Measurements from ENCODE around the gene SLC1A5. TPM values are rescaled to one million over a fixed set of nuclear protein-coding genes. Genes with fewer than 3 reads are reported as not detected.
A peak's percentile ranks its signal among the peaks of the same experiment; 100 is the strongest.

The SLC1A5 gene
- total RNA-seq: 10 to 100 TPM; 77.6 to 78.1 TPM
- 81.2 TPM for polyA plus RNA-seq (2013, experiment 1 of 2)
- 60.6 TPM for polyA plus RNA-seq (2013, experiment 2 of 2)
- long read RNA-seq, experiment 1, transcript SLC1A5-203 (8 exons, 2,882 nt): major isoform, 20 of 39 reads
- long read RNA-seq, experiment 1, partial matches to known transcripts: 12 of 39 reads
- long read RNA-seq, experiment 1, other reads (novel, unspliced or antisense): 6 of 39 reads
- long read RNA-seq, experiment 2, transcript SLC1A5-203 (8 exons, 2,882 nt): major isoform, 73 of 82 reads
- long read RNA-seq, experiment 2, partial matches to known transcripts: 8 of 82 reads
- long read RNA-seq, experiment 2, other reads (novel, unspliced or antisense): 1 of 82 reads
- long read RNA-seq, experiment 3, transcript SLC1A5-201 (8 exons, 1,750 nt): minor isoform, 5 of 447 reads
- long read RNA-seq, experiment 3, transcript SLC1A5-205 (7 exons, 2,031 nt): minor isoform, 7 of 447 reads
- long read RNA-seq, experiment 3, transcript SLC1A5-203 (8 exons, 2,882 nt): major isoform, 414 of 447 reads
- long read RNA-seq, experiment 3, partial matches to known transcripts: 7 of 447 reads
- long read RNA-seq, experiment 3, other reads (novel, unspliced or antisense): 13 of 447 reads
- long read RNA-seq, experiment 4, partial matches to known transcripts: 0 of 1 reads
- long read RNA-seq, experiment 4, other reads (novel, unspliced or antisense): 1 of 1 reads

DNA sequence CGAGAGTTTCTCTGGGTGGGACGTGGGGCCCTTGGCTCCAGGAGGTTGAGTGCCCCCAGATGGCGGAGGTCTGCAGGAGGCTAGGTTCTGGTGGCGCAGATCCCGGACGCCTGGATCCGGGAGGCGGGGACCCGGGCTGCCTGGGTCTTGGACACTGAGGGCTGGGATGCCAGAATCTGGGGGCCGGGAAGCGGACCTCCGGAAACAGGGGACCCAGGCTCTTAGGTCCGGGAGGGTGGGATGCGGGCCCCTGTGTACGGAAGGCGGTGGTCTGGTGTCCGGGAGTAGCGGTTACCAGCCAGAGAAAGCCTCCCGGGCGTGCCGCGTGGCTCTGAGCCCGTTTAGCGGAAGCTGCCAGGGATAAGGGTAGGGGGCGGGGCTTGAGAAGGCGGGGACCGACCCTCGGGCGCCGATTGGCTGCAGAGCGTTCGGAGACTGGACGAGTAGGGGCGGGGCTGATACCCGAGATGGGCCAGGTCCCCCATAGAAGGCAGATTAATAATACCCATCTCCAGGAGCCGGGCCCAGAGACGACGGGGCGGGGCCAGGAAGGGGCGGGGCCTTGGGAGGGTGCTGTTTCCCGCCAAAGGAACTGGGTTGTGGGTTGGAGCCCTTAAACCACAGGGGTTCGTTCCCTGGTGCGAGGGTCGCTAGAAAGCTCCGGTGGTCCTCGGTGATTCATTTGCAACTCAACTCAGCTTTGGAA, at the start of gene SLC1A5:
Gene SLC1A5, minus strand, starts transcription at position 333 of the 706 bp plus-strand sequence. CDS start 629 bp downstream, outside the sequence.
- no peaks in the 10 kb centered on the region for H3K36me3 ChIP-seq (ENCODE audit: control insufficient read depth, insufficient read depth, low read length)
- peak within 1 kb of the TSS; percentile 93 for H3K4me3 ChIP-seq (ENCODE audit: low read length)
- H3K36me3 Mint-ChIP-seq (ENCODE audit: low read depth): peaks cover 18% of the 10 kb centered on the region
- H3K4me3 Mint-ChIP-seq: peak within 1 kb of the TSS; percentile 85
- peak; percentile 100 for DNase-seq
- no peaks in the 10 kb centered on the region for H3K9me3 ChIP-seq (ENCODE audit: control insufficient read depth, low read length)
- H3K27ac ChIP-seq (ENCODE audit: low read depth, low read length): peak within 1 kb of the TSS; percentile 42
- no peak for TF ChIP-seq CTCF (conservative IDR thresholded peaks at IDR 0.05)
- H3K9me3 Mint-ChIP-seq: no peaks in the 10 kb centered on the region
- peaks cover 18% of the 10 kb centered on the region for H3K27me3 ChIP-seq (ENCODE audit: control insufficient read depth, insufficient read depth, low read length, poor library complexity, severe bottlenecking)
- peaks cover 23% of the 10 kb centered on the region for H3K4me1 Mint-ChIP-seq
- H3K9ac ChIP-seq (ENCODE audit: extremely low read depth, low read length, poor library complexity, severe bottlenecking): peak within 1 kb of the TSS; percentile 77
- 1 to 3% methylated on average over 8 to 45 of the region's 46 CpGs for WGBS, 2 experiments (ENCODE audit: insufficient coverage in 1 of 2, insufficient read length in 1 of 2)
- H3K27ac Mint-ChIP-seq: peak within 1 kb of the TSS; percentile 91
- peaks cover 2% of the 10 kb centered on the region for H3K4me1 ChIP-seq (ENCODE audit: control insufficient read depth, insufficient read depth, low read length)
- peaks cover 46% of the 10 kb centered on the region for H3K27me3 Mint-ChIP-seq (ENCODE audit: insufficient read depth)

DNA sequence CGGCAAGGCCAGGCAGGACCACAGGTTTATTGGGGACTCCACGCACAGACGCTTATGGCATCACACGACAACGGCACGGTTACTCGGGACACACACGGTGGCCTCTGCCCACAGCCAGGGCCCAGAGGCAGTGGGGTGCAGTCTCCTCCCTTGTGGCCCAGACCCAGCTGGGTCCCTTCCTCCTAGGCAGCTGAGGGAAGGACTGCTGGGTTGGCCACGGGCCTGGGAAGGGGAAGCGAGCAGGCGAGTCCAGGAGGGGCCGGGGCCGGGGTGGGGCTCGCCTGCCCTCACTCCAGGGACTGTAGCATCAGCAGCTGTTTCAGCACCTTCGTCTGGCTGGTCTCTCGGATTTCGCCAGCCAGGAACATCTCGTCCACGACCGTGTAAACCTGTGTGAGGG, 49.8 kb upstream of the SLC1A5 start:
- peaks cover 43% of the 10 kb centered on the region for H3K36me3 ChIP-seq (ENCODE audit: control insufficient read depth, insufficient read depth, low read length)
- no peak overlapping the region for H3K27ac Mint-ChIP-seq
- no peak overlapping the region for H3K9ac ChIP-seq (ENCODE audit: extremely low read depth, low read length, poor library complexity, severe bottlenecking)
- H3K36me3 Mint-ChIP-seq (ENCODE audit: low read depth): peaks cover 34% of the 10 kb centered on the region
- no peak overlapping the region for H3K4me3 Mint-ChIP-seq
- H3K27me3 ChIP-seq (ENCODE audit: control insufficient read depth, insufficient read depth, low read length, poor library complexity, severe bottlenecking): peaks cover 11% of the 10 kb centered on the region
- no peak for TF ChIP-seq CTCF (conservative IDR thresholded peaks at IDR 0.05)
- H3K9me3 Mint-ChIP-seq: no peaks in the 10 kb centered on the region
- H3K4me3 ChIP-seq (ENCODE audit: low read length): no peak overlapping the region
- H3K4me1 Mint-ChIP-seq: no peaks in the 10 kb centered on the region
- H3K9me3 ChIP-seq (ENCODE audit: control insufficient read depth, low read length): no peaks in the 10 kb centered on the region
- H3K27me3 Mint-ChIP-seq (ENCODE audit: insufficient read depth): peaks cover 22% of the 10 kb centered on the region
- WGBS, 2 experiments (ENCODE audit: insufficient coverage in 1 of 2, insufficient read length in 1 of 2): 94% methylated on average over 14 to 20 of the region's 20 CpGs
- H3K4me1 ChIP-seq (ENCODE audit: control insufficient read depth, insufficient read depth, low read length): no peaks in the 10 kb centered on the region
- H3K27ac ChIP-seq (ENCODE audit: low read depth, low read length): no peak overlapping the region
- no peak for DNase-seq

- H3K36me3 ChIP-seq (ENCODE audit: control insufficient read depth, insufficient read depth, low read length): peaks cover 25% of the 10 kb centered on the region
- peaks cover 6% of the 10 kb centered on the region for H3K9me3 ChIP-seq (ENCODE audit: control insufficient read depth, low read length)
- no peak overlapping the region for H3K9ac ChIP-seq (ENCODE audit: extremely low read depth, low read length, poor library complexity, severe bottlenecking)
- no peak overlapping the region for H3K27ac ChIP-seq (ENCODE audit: low read depth, low read length)
- H3K27me3 ChIP-seq (ENCODE audit: control insufficient read depth, insufficient read depth, low read length, poor library complexity, severe bottlenecking): peaks cover 28% of the 10 kb centered on the region
- H3K4me3 ChIP-seq (ENCODE audit: low read length): no peak overlapping the region
- TF ChIP-seq CTCF (conservative IDR thresholded peaks at IDR 0.05): no peak
- no peaks in the 10 kb centered on the region for H3K4me1 Mint-ChIP-seq
- no peak for DNase-seq
- no peak overlapping the region for H3K27ac Mint-ChIP-seq
- peaks cover 16% of the 10 kb centered on the region for H3K36me3 Mint-ChIP-seq (ENCODE audit: low read depth)
- no peaks in the 10 kb centered on the region for H3K4me1 ChIP-seq (ENCODE audit: control insufficient read depth, insufficient read depth, low read length)
- H3K9me3 Mint-ChIP-seq: peaks cover 6% of the 10 kb centered on the region
- H3K4me3 Mint-ChIP-seq: no peak overlapping the region
- 94 to 100% methylated on average over 3 to 6 of the region's 6 CpGs for WGBS, 2 experiments (ENCODE audit: insufficient coverage in 1 of 2, insufficient read length in 1 of 2)
- H3K27me3 Mint-ChIP-seq (ENCODE audit: insufficient read depth): peaks cover 46% of the 10 kb centered on the region
Measured at GRCh38 chr19:46834984-46835383, 46.6 kb upstream of the SLC1A5 start.
